GM18505 (cell line): ENCODE measurements around the gene MAPK1.
"Not testable (repeated sequence)": the region's sequence is repeated elsewhere in the genome, so short reads cannot be mapped to it uniquely, and the experiment has no call there.

ENCODE experiments used
- ATAC-seq: cut with Tn5 transposase; IDR thresholded peaks from one replicate; pipeline ENCODE4 v1.9.1; 2021; ENCODE audit not compliant: unreplicated experiment
- POLR2A ChIP-seq: IDR thresholded peaks from 4 replicates; pipeline ENCODE4 v1.6.1; 2011; ENCODE audit warnings: borderline replicate concordance; ENCODE audit not compliant: insufficient read depth, insufficient read length; ENCODE audit errors: extremely low read depth

MAPK1 gene

DNA sequence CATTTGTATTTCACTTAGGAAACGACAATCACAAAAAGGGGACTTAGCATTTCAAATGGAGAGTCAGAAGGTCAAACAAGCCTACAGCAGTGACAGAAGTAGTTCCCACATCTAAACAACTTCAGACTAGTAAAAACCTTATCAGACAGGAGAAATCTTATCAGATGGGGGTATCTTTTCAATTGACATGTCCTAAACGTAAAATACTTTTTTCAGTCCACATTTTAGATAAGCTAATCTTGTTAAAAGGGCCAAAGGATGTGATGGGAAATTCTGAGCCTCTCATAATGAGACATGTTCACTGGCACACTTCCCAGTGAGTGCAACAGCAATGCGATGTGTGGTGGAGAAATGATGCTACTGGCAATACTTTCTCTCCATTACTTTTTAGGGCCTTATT is 2.4 kb downstream of the MAPK1 start:
- no peak for TF ChIP-seq POLR2A
- no peak for ATAC-seq

DNA sequence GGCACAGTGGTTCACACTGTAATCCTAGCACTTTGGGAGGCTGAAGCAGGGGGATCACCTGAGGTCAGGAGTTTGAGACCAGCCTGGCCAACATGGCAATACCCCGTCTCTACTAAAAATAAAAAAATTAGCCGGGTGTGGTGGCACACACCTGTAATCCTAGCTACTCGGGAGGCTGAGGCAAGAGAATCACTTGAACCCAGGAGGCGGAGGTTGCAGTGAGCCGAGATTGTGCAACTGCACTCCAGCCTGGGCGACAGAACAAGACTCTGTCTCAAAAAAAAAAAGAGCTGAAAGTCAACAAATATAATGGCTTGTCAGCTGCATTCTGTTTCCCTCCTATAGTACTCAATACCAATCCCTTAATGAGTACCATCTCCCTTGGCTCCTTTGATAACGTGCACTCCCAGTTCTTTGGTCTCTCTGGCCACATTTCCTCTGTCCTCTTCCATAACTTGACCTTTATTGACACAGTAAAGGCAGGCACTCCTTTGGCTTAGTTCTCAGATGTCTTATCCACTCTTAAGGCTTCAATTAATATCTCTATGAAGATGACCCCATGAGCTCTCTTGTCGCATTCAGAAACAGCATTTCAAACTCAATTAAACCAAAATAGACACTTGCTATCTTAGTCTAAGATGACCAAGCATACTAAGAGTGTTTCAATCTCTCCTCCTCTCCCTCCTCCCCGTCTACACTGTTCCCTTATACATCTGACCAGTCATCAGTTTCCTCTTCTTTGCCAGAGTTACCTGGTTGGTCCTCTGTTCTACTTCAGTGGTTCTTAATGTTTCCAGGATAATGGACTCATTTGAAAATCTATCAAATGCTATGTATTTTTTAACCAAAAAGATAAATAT is 4.8 kb downstream of the MAPK1 start:
- ATAC-seq, result no peak
- TF ChIP-seq POLR2A, result no peak

DNA sequence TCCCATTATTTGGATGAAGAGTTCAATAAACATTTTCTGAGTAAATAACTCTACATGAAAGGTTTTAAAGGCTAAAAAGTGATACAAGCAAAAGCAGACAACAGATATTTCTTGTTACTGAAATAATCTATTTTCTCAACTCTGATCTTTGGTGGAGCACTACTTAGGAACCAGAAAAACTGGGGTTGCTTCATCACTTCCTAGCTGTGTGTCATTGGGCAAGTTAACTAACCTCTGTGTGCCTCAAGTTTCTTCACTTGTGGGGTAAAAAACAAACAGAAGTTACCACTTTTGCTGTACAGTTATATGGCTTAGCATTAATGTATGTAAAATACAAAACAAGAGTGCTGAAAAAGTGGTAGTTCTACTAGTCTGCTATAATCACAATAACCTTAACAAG is 5.6 kb downstream of the MAPK1 start:
- ATAC-seq, result no peak
- TF ChIP-seq POLR2A, result no peak

DNA sequence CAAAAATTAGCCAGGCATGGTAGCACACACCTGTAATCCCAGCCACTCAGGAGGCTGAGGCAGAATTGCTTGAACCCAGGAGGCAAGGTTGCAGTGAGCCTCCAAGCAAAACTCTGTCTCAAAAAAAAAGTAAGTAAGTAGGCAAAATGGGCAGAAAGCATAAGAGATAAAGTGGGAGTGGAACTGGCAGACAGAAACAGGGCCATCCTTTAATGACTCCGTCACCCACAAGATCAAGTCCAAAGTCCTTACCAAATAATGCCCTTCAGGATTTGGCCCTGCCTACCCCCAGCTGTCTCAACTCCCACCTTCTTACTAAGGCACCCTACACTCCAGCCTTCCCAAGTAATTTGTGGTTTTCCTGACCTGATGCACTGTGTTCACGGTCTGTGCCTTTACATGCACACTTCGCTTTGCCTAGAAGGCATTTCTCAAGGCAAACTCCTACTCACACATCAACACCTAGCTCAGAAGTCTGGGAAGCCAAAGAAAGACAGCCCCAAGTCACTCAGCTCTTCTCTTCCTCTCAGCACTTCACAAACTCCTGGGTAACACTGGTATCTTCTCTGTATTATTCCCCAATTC is 6.1 kb downstream of the MAPK1 start:
- no peak for ATAC-seq

DNA sequence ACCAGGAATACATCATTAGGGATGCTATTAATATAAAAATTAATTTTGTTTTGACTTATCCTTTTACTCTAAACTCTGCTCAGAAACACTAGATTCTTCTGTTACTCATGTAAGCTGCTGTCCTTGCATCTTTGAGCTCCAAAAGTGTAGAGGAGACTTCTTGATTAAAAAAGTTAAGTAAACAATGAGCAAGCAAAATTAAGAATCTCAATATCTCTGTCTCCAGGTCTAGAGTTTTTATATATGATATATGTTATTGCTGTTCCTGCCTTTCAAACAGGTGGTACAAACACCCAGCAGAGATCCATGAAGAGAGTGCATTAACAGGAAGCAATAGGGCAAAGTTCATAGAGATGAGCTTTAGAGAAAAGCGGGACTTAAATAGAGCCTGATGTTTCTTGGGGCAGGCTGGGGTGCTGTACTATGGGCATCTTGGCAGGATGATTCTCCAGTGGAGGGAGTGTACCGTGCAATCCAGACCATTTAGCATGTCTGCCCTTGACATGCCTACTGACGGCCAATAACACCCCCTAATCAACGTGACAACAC is 6.9 kb downstream of the MAPK1 start:
- no peak for ATAC-seq
- TF ChIP-seq POLR2A, result no peak

More for the DNA sequence above, 6.1 kb downstream of the MAPK1 start:
- TF ChIP-seq POLR2A, result no peak

DNA sequence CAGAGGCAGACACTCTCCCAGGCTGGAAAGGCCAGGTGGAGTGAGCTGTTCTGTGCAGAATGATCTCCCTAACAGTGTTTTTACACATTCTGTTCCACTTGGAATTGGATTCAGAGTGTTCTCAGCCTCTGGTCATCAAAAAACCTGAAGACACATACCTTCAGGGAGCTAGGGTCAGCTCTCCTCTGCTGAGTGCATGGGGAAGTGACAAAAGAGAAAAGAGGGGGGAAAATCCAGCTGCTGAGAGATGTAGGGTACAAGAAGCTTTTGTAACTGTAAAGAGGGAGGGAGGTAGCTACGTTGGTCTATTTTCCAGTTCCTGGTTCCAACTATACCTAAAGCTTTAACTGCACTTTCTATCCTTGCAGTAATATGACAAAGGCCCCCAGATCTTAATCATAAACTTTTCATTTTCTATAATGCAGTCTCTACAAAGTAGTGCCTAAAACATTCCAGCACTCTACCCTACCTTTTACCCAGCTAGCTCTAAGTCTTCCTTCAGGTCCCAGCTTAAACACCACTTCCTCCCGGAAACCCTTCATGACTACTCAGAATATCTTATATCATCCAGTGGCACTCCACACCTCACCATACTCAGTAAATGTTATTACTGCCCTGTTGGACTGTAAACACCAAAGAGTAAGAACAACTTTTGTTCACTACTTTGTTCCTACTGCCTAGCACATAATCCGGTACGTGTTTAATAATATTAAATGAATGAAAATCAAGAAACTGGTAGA is 9.2 kb downstream of the MAPK1 start:
- TF ChIP-seq POLR2A, result no peak
- no peak for ATAC-seq

DNA sequence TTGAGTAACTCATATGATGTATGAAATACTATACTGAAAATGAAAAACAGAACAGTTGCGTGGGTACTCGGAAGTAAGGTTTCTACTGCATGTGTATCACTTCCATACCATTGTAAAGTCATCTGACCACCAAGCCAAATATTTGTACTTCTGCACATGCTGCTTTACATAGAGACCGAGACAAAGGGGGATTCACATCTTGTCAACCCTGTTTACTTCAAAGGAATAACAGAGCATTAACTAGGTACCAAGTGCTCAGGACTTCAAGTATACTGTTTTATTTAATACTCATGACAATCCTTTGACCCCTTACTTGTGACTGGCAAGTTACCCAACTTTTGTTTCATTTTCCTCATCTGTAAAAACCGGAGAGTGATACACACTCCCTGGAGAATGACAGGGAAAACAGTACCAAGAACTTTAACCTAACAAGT is 9.9 kb downstream of the MAPK1 start:
- no peak for ATAC-seq

DNA sequence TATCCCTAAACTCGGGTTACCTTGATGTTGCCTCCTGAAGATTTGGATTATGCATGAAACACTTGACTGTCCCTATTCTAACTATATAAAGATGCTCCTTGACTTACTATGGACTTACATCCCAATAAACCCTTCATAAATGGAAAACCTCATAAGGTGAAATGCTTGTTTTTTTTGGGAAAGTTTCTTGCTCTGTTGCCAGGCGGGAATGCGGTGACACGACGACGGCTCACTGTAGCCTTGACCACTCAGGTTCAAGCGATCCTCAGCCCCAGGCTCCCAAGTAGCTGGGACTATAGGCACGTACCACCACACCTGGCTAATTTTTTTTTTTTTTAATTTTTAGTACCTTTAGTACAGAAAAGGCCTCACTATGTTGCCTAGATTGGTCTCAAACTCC is 10.6 kb downstream of the MAPK1 start:
- no peak for TF ChIP-seq POLR2A
- no peak for ATAC-seq

More for the DNA sequence above, 9.9 kb downstream of the MAPK1 start:
- no peak for TF ChIP-seq POLR2A

DNA sequence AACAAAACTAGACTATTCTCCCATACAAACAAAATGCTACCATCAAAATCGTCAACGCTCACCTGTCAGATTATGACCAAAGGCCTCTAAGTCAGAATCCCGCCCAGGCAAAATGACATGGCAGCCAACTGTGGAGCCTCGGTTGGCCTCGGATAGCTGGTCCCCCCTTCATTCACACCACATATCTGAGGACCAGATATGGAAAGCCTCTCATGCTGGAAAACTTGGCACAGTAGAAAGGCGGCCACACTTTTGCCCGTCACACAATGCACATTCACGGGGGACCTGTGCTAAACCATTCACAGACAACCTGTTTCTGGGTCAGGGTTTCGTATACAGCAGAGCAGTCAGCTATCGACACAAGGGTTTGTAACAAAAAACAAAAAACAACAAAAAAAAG is 11.2 kb downstream of the MAPK1 start:
- no peak for ATAC-seq
- TF ChIP-seq POLR2A, result no peak

DNA sequence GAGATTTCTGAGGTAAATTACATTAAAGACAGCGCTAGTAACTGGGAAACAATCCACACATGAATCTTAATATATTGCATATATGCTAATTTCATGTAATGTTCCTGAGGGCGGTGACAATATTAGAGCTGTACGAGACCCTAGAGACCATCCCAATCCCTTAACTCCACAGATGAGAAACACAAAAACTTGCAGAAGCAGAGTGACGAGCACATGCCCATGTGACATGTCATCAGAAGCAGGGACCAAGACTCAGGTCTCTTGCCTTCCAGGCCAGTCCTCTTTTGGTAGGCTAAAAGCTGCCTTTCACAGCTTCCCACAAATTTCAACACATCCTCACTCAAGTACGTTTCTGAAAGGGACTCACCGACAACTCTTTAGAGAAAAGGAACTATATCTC is 11.8 kb downstream of the MAPK1 start:
- no peak for TF ChIP-seq POLR2A
- no peak for ATAC-seq

DNA sequence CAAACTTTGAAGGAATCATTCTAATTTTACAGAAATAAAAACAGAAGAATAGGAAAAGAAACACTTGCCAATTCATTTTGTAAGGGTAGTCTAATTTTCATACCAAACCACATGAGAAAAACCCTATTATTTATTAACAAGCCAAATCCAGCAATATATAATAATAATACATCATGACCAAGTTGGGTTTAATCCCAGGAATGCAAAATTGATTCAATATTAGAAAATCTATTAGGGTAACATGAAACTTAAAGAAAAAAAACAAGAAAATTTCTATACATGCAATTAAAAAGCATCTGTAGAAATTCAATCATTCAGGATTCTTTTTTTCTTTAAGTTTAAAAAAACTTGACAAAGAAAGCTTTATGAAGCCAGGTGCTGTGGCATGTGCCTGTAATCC is 16.8 kb downstream of the MAPK1 start:
- no peak for ATAC-seq
- no peak for TF ChIP-seq POLR2A

DNA sequence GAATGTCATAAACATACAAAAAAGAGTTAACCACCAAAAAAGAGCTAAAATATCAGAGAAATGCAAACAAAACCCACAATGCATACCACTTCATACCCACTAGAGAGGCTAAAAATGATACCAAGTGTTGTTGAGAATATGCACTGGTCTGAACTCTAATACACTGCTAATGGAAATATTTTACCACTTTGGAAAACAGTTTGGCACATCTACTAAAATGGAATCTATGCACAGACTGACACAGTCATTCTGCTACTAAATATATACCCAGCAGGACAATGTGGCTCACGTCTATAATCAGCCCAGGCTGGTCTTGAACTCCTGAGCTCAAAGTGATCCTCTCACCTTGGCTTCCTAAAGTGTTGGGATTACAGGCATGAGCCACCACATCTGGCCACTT is 18.0 kb downstream of the MAPK1 start:
- no peak for TF ChIP-seq POLR2A
- ATAC-seq, result no peak

DNA sequence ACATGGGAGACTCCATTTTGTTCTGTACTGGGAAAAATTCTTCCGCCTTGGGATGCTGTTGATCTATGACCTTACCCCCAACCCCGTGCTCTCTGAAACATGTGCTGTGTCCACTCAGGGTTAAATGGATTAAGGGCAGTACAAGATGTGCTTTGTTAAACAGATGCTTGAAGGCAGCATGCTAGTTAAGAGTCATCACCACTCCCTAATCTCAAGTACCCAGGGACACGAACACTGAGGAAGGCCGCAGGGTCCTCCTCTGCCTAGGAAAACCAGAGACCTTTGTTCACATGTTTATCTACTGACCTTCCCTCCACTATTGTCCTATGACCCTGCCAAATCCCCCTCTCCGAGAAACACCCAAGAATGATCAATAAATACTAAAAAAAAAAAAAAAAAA is 19.4 kb downstream of the MAPK1 start:
- ATAC-seq, result not testable (repeated sequence)
